Motor neuron (in vitro differentiated cells): Measurements from ENCODE around the gene JMJD8. TPM values are rescaled to one million over a fixed set of nuclear protein-coding genes. Genes with fewer than 3 reads are reported as not detected.
A peak's percentile ranks its signal among the peaks of the same experiment; 100 is the strongest.

Source experiments
- ATAC-seq, 8 experiments: fragments of 200-7000 bp; cut with Tn5 transposase; replicated peaks in 6 of 8; 2 replicates each; pipeline ENCODE4 v1.8.0; 2021; ENCODE audit warnings: mild to moderate bottlenecking in 8 of 8, moderate library complexity in 8 of 8
- H3K27ac ChIP-seq, 2 donors: fragments of 250-450 bp; sonication (Bioruptor Pico); 2 replicates each; pipeline ENCODE4 v1.9.0; 2021; ENCODE audit warnings: antibody characterized with exemption in 2 of 2, mild to moderate bottlenecking in 2 of 2, moderate library complexity in 1 of 2
- H3K4me1 ChIP-seq, 2 donors: fragments of 250-450 bp; sonication (Bioruptor Pico); replicated peaks in 1 of 2; 2 replicates each; pipeline ENCODE4 v1.6.1; 2021; ENCODE audit warnings: antibody characterized with exemption in 2 of 2, mild to moderate bottlenecking in 2 of 2, moderate library complexity in 1 of 2
- H3K4me3 ChIP-seq, 5 donors: fragments of 250-450 bp; sonication (Bioruptor Pico); 2 replicates each; pipeline ENCODE4 v1.9.0; 2021; ENCODE audit warnings: antibody characterized with exemption in 5 of 5, mild to moderate bottlenecking in 5 of 5, moderate library complexity in 4 of 5
- WGBS, 10 experiments: fragments of 450-650 bp; shearing (Covaris generic); methylation state at CpG; one replicate each; pipeline ENCODE4 v1.0.0; 2022; 5-methylcytosine and 5-hydroxymethylcytosine counted together
- in situ Hi-C, 9 experiments: fragments of 400-800 bp; cut with MboI; loops; one replicate each; pipeline ENCODE4 v1.15.0; 2021; ENCODE audit warnings: low sequenced_read_pairs in 9 of 9, low pct_unique_long_range_greater_than_20kb in 2 of 9; ENCODE audit not compliant: unreplicated experiment in 9 of 9
- total RNA-seq, 8 experiments: library from RNA; unstranded; fragments of 300-600 nt; gene quantifications; 2 replicates each; pipeline versions ENCODE4 v1.2.3 to v1.2.4, GENCODE V29; 2022

Gene JMJD8
- total RNA-seq, 8 experiments from 2014 or later = 18.1 to 56.4 (median 33.2) TPM

DNA sequence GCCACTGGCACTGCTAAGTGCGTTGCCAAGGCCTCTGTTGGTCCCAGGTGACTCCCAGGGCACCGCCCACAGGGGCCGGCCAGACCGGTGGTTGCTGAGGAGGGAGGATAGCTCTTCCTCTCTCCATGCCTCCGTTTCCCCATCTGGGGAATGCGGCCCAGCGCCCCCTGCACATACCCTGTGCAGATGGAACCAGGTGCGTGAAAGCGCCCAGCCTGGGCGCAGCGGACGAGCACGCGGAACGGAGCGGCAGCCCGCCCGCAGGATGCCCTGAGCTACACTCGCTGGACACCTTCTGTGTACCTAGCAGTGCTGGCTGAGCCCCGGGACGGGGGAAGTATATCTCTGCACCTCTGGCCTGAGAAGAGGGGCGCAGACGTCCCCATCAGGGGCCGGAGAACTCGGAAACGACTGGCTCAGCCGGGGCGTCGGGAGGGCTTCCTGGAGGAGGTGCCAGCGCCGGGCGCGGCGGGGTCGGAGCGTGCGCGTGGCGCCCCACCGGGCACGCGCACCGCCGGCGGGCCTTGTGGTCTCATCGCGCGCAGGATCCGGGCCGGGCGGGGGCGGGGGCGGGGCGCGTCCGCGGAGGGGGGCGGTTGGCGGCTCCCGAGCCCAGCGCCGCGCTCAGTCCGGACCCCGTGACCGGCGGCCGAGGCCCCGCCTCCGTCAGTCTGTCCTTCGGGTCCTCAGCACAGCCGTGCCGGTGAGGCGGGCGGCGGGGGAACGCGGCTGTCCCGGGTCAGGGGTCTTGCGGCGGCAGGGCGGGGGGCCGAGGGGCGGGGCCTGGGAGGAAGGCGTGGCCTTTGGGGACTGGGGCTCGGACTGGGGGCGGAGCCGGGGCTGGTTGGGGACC, 42.5 kb upstream of the JMJD8 start, which contains the start of the genes CCDC78 and HAGHL:
Gene CCDC78 (minus strand): TSS at position 6 of the 853 bp plus-strand sequence. CDS start 76 bp downstream, outside the sequence.
Gene HAGHL (plus strand): TSS at position 669 of the 853 bp plus-strand sequence. CDS start 404 bp downstream, outside the sequence.
- Histone ChIP-seq H3K27ac (peak within 1 kb of the TSS; percentile 26 to 72), H3K4me3 (peak within 1 kb of the TSS; percentile 40 to 52 (median 43)), H3K4me1 (peaks cover 6 to 12% of the 10 kb centered on the region in 2 donors)
- 30 to 40% methylated on average over 2 to 5 of the region's 88 CpGs; no CpG with 5 or more reads in 8 of the 10 experiments for WGBS, 10 experiments
- in situ Hi-C loops = no loop called here
- peak; percentile 12 to 66 (median 48) for ATAC-seq

DNA sequence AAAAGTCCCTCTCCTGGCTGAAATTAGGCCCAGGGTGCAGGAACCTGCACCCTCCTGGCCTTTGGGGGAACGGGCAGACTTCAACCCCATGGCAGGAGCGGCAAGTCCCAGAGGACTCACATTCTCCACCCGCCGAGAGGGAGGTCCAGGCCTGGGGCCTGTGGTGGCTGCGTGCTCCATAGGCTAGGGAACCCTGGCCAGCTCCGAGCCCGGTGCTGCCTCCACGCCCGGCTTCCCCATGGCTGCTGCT, 42.0 kb upstream of the JMJD8 start:
- WGBS, 10 experiments = no CpG with 5 or more reads among the region's 9 CpGs
- Histone ChIP-seq H3K27ac (no peak overlapping the region), H3K4me1 (peaks cover 7 to 15% of the 10 kb centered on the region in 2 donors), H3K4me3 (no peak overlapping the region)
- ATAC-seq = no peak
- in situ Hi-C loops = no loop called here

DNA sequence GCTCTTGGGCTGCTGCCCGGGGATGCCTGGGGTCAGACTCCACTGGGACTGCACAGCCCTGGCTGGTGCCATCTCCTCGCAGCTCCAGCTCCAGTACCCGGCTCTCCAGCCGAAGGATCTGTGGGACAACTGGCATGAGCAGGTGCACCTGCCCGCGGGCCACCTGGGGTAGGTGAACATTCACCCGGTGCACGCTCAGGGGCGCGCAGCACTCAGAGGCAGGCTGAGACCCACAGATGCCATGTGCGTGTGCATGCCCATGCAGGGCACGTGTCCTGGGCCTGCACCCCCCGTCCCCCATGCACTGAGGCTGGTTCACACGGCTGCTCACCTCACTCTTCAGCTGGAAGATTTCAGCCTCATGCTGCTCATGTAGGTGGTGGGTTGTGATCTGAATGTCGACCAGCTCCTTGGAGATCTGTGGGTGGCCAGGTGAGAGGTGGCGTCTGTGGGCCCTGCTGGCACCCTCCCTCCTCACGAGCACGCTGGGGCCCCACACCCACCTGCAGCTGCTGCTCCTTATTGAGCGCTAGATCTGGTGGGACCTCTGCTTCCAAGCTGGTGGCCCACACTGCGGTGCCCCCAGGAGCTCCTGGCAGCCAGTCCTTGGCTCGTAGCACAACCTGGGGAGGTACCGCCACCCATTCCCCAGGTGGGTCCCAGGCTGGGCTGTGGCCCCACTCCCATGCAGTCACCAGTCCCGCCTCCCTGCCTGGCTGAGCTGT, 41.5 kb upstream of the JMJD8 start:
- in situ Hi-C loops = no loop called here
- Histone ChIP-seq H3K4me3 (no peak overlapping the region), H3K27ac (no peak overlapping the region), H3K4me1 (peaks cover 7 to 15% of the 10 kb centered on the region in 2 donors)
- 100% methylated on average over 2 of the region's 23 CpGs; no CpG with 5 or more reads in 9 of the 10 experiments for WGBS, 10 experiments
- no peak for ATAC-seq

DNA sequence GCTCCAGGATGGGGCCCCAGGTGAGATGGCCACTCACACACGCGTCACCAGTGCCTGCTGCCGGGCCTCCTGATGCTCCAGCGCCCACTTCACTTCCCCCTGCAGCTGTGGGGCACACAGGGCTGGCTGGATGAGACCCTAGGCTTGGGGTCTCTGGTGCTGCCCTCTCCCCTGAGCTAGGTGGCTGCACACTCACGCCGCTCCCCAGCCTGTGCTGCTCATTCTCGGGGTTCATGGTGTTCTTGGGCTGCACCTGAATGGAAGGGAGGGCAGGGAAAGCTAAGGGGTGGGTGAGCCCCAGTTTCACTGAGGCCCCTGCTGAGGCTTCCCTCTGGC, 40.9 kb upstream of the JMJD8 start:
- WGBS, 10 experiments = 60 to 100% (median 70%) methylated on average over 1 to 2 of the region's 7 CpGs; no CpG with 5 or more reads in 6 of the 10 experiments
- no peak overlapping the region for H3K27ac ChIP-seq
- no peak overlapping the region for H3K4me3 ChIP-seq
- in situ Hi-C loops = no loop called here
- ATAC-seq = no peak
- peaks cover 7 to 15% of the 10 kb centered on the region in 2 donors for H3K4me1 ChIP-seq

DNA sequence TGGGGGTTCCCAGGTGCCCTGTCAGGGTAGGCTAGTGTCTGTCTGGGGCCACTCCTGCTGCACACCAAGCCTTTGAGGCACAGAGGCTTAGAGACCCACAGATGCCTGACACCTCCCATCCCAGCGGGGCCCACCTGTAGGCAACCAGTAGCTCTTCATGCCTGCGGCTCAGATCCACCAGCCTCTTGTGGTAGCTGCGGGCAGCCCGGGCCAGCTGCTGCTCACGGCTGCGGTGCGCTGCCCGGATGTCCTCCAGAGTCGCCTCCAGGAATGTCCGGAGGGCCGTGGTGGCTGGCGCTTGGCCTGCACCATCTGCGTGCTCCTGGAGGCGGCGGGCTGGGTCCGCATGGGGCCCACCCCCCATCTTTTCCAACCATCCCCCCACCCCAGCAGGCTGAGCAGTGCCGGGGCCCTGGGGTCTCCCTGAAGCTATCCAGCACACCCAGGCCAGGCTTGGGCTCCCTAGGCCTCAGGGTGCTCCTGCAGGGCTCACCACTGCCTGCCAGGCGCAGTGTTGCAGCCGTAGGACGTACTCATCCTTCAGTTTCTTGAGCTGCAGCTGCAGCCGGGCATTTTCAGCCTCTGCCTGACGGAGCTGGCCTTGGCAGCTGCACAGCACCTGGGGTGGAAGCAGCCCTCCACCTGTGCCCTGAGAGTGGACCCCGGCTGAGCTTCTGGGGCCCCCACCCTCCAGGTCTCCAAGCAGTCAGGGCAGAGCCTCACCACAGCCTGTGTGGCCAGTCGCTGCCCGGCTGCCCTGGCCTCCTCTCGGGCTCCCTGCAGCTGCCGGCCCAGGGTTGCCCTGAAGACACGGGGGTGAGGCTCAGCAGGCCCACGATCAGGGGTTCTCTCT, 40.3 kb upstream of the JMJD8 start:
- Histone ChIP-seq H3K4me1 (peaks cover 9 to 20% of the 10 kb centered on the region in 2 donors), H3K4me3 (no peak overlapping the region), H3K27ac (no peak overlapping the region)
- 39 to 80% (median 73%) methylated on average over 1 to 5 of the region's 29 CpGs; no CpG with 5 or more reads in 6 of the 10 experiments for whole genome bisulfite sequencing, 10 experiments
- no peak for ATAC-seq
- in situ Hi-C loops = loop anchor here in 1 of 9 experiments (25.0 kb wide), 1 partner anchor 338 kb away; the partner anchor contains the start of gene SSTR5

DNA sequence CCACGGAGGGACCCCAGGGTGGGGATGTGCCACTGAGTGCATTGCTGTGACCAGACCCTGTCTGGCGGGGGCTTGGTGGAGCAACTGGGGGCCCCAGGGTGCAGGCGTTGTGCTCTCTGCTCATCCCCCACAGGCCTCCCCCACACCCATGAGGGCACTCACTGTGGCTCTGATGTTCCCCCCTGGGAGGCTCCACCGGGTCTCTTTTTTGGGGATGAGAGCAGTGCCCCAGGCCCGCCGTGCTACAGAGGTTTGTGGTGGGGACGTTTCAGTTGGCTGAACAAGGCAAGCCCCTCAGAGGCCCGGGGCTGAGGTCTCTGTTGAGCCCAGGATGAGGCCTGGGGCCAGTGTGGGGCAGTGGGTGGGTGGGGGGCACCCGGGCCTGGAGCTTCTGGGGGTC, 39.6 kb upstream of the JMJD8 start:
- Histone ChIP-seq H3K27ac (no peak overlapping the region), H3K4me3 (no peak overlapping the region), H3K4me1 (peaks cover 16 to 27% of the 10 kb centered on the region in 2 donors)
- ATAC-seq = no peak
- in situ Hi-C loops = loop anchor here in 1 of 9 experiments (25.0 kb wide), 1 partner anchor 339 kb away; the partner anchor contains the start of gene SSTR5
- 82% methylated on average over 3 of the region's 9 CpGs; no CpG with 5 or more reads in 9 of the 10 experiments for WGBS, 10 experiments

DNA sequence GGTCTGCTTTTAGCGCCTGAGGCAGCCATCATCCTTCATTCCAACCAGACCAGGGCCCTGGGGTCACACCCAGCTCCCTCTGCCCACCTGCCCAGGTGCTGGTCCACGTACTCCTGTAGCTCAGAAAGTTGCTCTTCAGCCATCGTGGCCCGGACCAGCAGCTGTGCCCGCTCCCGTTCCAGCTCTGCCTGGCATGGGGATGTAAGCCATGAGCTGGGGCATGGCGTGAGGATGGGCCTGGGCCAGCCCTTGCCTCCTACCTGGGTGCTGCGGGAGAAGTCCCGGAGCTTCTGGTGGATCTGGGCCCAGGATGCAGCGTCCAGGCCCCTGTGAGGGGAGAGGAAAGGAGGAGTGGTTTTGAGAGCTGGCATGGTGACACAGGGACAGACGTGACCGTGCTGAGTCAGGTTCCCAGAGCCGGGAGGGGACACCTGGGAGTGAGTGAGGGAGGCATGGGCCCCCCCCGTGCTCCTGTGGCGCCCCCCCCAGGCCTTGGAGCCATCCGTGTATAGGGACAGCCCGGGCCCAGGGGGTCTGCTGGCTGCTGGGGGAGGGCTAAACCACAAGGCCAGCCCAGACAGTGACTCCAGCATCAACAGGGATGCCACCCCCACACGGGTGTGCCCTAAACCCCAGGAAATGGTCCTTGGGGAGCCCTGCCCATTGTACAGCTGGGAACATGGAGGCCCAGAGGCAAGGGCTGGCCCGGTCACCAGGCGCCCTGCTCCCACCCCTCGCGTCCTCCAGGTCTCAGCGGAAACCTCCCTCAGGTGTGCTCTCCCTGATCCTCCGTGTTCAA, 38.9 kb upstream of the JMJD8 start:
- whole genome bisulfite sequencing, 10 experiments = 20 to 100% (median 100%) methylated on average over 1 to 4 of the region's 24 CpGs; no CpG with 5 or more reads in 3 of the 10 experiments
- no peak for ATAC-seq
- Histone ChIP-seq H3K4me1 (peaks cover 23 to 32% of the 10 kb centered on the region in 2 donors), H3K4me3 (no peak overlapping the region), H3K27ac (no peak overlapping the region)
- in situ Hi-C loops = loop anchor here in 1 of 9 experiments (25.0 kb wide), 1 partner anchor 339 kb away; the partner anchor contains the start of gene SSTR5

DNA sequence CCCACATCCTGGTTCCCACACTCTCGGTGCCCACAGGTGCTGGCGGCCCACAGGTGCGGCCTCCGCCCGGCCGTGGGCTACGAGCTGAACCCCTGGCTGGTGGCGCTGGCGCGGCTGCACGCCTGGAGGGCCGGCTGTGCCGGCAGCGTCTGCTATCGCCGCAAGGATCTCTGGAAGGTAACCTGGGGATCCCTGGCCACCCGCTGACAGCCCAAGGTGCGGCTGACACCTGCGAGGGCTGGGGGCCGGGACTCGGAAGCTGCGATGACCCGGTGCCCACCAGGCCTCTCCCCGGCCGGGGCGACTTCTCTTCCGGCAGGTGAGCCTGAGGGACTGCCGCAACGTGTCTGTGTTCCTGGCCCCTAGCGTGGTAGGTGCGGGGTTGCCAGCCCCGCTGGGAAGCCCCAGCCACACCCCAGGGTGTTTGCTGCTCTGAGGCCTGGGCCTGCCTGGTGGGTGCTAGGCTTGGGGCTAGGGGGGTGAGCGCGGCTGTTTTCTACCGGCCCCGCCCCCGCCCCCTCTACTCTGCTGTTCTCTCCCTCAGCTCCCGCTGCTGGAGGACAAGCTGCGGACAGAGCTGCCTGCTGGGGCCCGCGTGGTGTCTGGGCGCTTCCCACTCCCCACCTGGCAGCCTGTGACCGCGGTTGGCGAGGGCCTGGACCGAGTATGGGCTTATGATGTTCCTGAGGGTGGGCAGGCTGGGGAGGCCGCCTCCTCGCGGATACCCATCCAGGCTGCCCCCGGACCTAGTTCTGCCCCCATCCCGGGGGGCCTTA, 37.8 kb upstream of the JMJD8 start:
- peaks cover 33 to 43% of the 10 kb centered on the region in 2 donors for H3K4me1 ChIP-seq
- WGBS, 10 experiments = 72 to 90% methylated on average over 4 to 5 of the region's 51 CpGs; no CpG with 5 or more reads in 8 of the 10 experiments
- no peak for ATAC-seq
- in situ Hi-C loops = loop anchor here in 1 of 9 experiments (25.0 kb wide), 1 partner anchor 340 kb away; the partner anchor contains the start of gene SSTR5
- H3K4me3 ChIP-seq = peak overlapping the region; percentile 59 to 99 (median 77)
- H3K27ac ChIP-seq = peak overlapping the region; percentile 94 to 97

DNA sequence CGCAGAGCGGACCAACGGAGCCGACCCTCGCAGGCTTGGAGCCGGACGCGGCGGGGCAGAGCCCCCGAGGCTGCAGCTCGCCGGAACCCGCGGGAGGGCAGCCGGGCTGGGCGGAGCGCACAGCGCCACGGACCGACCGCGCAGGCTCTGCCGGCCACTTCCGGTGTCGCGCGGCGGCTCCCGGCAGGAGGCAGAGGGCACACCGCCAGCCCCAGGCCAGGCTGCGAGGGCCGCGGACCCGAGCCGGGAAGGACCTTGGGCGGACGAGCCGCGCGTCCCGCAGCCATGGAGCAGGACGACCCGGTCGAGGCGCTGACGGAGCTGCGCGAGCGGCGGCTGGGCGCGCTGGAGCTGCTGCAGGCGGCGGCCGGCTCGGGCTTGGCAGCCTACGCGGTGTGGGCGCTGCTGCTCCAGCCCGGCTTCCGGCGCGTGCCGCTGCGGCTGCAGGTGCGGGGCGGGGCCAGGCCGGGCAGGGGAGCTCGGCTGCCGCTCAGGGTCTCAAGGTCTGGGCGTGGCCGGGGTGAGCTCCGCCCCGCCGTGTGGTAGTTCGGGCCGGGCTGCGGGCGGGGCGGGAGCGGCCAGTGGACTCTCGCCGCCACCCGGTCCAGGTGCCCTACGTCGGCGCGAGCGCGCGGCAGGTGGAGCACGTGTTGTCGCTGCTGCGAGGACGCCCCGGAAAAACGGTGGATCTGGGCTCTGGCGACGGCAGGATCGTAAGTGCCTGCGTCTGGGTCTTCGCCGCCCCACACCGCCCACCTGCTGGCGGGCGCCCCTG, 37.0 kb upstream of the JMJD8 start, which contains the start of gene ANTKMT:
Gene ANTKMT (plus strand): TSS at position 157 of the 775 bp plus-strand sequence. CDS start 129 bp downstream, at position 286.
- Histone ChIP-seq H3K27ac (peak within 1 kb of the TSS; percentile 94 to 97), H3K4me1 (peaks cover 41 to 46% of the 10 kb centered on the region in 2 donors), H3K4me3 (peak within 1 kb of the TSS; percentile 59 to 99 (median 77))
- 0 to 19% (median 16%) methylated on average over 5 to 15 of the region's 106 CpGs; no CpG with 5 or more reads in 7 of the 10 experiments for WGBS, 10 experiments
- ATAC-seq = peak; percentile 74 to 89 (median 80)
- in situ Hi-C loops = loop anchor here in 1 of 9 experiments (25.0 kb wide), 1 partner anchor 341 kb away; the partner anchor contains the start of gene SSTR5

DNA sequence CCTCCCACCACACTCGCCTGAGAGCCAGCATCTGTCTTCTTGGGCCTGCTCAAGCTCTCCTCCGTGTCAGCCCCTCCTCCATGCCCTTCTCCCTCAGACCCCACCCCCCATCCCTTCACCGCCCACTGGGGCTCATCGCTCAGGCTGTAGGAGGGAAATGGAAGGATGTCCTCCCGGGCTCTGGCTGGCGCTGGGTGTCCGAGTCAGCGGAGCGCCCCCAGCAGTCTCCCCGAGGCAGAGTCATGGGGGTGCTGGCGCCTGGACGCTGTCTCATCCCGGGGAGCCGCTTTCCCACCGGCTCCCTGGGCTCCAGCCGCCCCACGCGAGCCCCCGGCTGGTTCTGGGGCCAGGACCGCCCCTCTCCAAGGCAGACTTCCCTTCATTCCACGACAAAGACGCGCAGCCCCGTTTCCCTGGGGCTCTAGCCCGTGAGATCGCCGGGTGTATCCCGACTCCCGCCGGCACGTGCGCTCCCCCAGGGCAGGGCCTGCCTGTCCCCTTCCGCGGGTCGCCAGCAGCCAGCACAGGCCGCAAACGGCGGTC, 36.4 kb upstream of the JMJD8 start:
- H3K27ac ChIP-seq = peak overlapping the region; percentile 94 to 97
- in situ Hi-C loops = loop anchor here in 1 of 9 experiments (25.0 kb wide), 1 partner anchor 342 kb away; the partner anchor contains the start of gene SSTR5
- peak overlapping the region; percentile 59 to 99 (median 77) for H3K4me3 ChIP-seq
- 0% methylated on average over 5 of the region's 38 CpGs; no CpG with 5 or more reads in 9 of the 10 experiments for WGBS, 10 experiments
- peak; percentile 5 to 61 (median 48) for ATAC-seq
- peaks cover 45 to 46% of the 10 kb centered on the region in 2 donors for H3K4me1 ChIP-seq
